Naive B cell (primary cell): ENCODE measurements around the gene RPS17. TPM values are rescaled to one million over a fixed set of nuclear protein-coding genes. Genes with fewer than 3 reads are reported as not detected.

Experiments
- polyA plus RNA-seq, 6 donors: library from polyadenylated mRNA; unstranded; fragments of 300-500 nt; fragmentation: Illumina TruSeq; gene quantifications; one replicate each; pipeline ENCODE4 v1.2.3, GENCODE V29; 2021; ENCODE audit warnings: low read depth in 6 of 6

Gene RPS17
- polyA plus RNA-seq, 6 donors from 2014 or later, result 1,169 to 1,691 (median 1,534) TPM

Other genes starting within 250 kb of the RPS17 start
- gene GOLGA6L10, start 191.0 kb downstream of the RPS17 start, polyA plus RNA-seq, result under 1 TPM in 3 of 6 donors, not detected in 3; 0.09 to 0.17 (median 0.13) TPM
- gene GOLGA6L9, start 110.6 kb downstream of the RPS17 start, polyA plus RNA-seq, result under 1 TPM in 5 of 6 donors, not detected in 1; 0.16 to 0.86 (median 0.48) TPM
- under 1 TPM in 2 of 6 donors, not detected in 4; 0.09 to 0.24 TPM for gene CPEB1, start 106.9 kb upstream of the RPS17 start, polyA plus RNA-seq
- gene AP3B2, start 169.4 kb upstream of the RPS17 start, polyA plus RNA-seq, result under 1 TPM in 1 of 6 donors, not detected in 5; 0.30 TPM